Activated B cell treated with CpG ODN at 0.5 μM for 24 hours (primary cell): ENCODE measurements around the gene MAML2. TPM values are rescaled to one million over a fixed set of nuclear protein-coding genes. Genes with fewer than 3 reads are reported as not detected.

Experiments used
- ATAC-seq: fragments of 200-7000 bp; cut with Tn5 transposase; one replicate; pipeline ENCODE4 v1.10.0; 2021; ENCODE audit warnings: low read depth, mild to moderate bottlenecking, moderate library complexity
- CTCF ChIA-PET: fragments of 350-600 bp; sonication (Branson Sonifier 250); formaldehyde crosslinking; loops from one replicate; lab custom pipeline; 2021; ENCODE audit warnings: antibody characterized with exemption; lab: Charles Lee
- POLR2A ChIA-PET: fragments of 350-600 bp; sonication (Branson Sonifier 250); formaldehyde crosslinking; loops from one replicate; lab custom pipeline; 2021; ENCODE audit warnings: antibody characterized with exemption; lab: Charles Lee
- DNase-seq: peaks from one replicate; pipeline ENCODE4 v3.0.0; 2022
- H3K27ac Mint-ChIP-seq: one replicate; pipeline ENCODE4 v1.8.0; 2020; ENCODE audit warnings: mixed read lengths
- H3K27me3 Mint-ChIP-seq: one replicate; pipeline ENCODE4 v1.8.0; 2021; ENCODE audit warnings: mixed read lengths
- H3K36me3 Mint-ChIP-seq: one replicate; pipeline ENCODE4 v1.8.0; 2021; ENCODE audit warnings: low read depth, mixed read lengths
- H3K4me1 Mint-ChIP-seq: one replicate; pipeline ENCODE4 v1.8.0; 2021; ENCODE audit warnings: mixed read lengths
- H3K4me3 Mint-ChIP-seq: one replicate; pipeline ENCODE4 v1.8.0; 2020; ENCODE audit warnings: mild to moderate bottlenecking, mixed read lengths
- H3K9me3 Mint-ChIP-seq: one replicate; pipeline ENCODE4 v1.8.0; 2020; ENCODE audit warnings: mixed read lengths
- intact Hi-C: fragments of 100-400 bp; cut with micrococcal nuclease; formaldehyde crosslinking; loops from one replicate; pipeline ENCODE4 v1.15.1; 2024
- total RNA-seq: library from RNA; stranded (reverse); gene quantifications from 2 replicates; pipeline ENCODE4 v1.2.3, GENCODE V29; 2022
- TF ChIP-seq, protein P1 (sequence below): fragments of 200-600 bp; IDR thresholded peaks from one replicate; pipeline ENCODE4 v1.8.0; 2022; ENCODE audit warnings: antibody characterized with exemption, mild to moderate bottlenecking

Gene MAML2
- total RNA-seq, 1 donor from 2014 or later = 24.8 TPM

DNA sequence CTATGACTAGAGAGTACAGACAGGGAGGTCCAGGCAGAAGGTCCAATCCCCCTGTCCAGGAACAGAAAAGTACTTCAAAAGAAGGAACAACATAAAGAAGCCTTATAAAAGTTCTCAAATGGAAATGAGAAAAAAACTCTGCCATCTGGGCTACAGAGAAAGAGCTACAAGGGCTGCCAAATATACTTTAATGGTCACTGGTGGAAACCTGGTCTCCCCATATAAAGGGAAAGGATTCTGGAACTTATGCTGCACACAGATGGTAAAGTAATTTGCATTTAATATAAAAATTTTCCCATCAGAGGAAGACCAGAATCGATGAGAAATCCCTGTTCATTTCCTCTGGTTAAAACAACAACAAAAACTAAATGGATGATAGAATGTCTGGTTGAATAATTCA, 299.7 kb downstream of the MAML2 start:
- Mint-ChIP-seq H3K27me3 (no peaks in the 10 kb centered on the region), H3K4me1 (peaks cover 4% of the 10 kb centered on the region), H3K4me3 (no peak overlapping the region), H3K27ac (no peak overlapping the region), H3K9me3 (no peaks in the 10 kb centered on the region), H3K36me3 (peaks cover 9% of the 10 kb centered on the region)
- POLR2A ChIA-PET = interaction anchor here (0.7 kb wide), 1 partner anchor 110 kb away, joined by 8 read pairs; no protein-coding TSS in a partner anchor
- DNase-seq (no peak), ATAC-seq (no peak)
- TF ChIP-seq, protein P1, sequence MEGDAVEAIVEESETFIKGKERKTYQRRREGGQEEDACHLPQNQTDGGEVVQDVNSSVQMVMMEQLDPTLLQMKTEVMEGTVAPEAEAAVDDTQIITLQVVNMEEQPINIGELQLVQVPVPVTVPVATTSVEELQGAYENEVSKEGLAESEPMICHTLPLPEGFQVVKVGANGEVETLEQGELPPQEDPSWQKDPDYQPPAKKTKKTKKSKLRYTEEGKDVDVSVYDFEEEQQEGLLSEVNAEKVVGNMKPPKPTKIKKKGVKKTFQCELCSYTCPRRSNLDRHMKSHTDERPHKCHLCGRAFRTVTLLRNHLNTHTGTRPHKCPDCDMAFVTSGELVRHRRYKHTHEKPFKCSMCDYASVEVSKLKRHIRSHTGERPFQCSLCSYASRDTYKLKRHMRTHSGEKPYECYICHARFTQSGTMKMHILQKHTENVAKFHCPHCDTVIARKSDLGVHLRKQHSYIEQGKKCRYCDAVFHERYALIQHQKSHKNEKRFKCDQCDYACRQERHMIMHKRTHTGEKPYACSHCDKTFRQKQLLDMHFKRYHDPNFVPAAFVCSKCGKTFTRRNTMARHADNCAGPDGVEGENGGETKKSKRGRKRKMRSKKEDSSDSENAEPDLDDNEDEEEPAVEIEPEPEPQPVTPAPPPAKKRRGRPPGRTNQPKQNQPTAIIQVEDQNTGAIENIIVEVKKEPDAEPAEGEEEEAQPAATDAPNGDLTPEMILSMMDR = no peak
- intact Hi-C loops = no loop called here
- CTCF ChIA-PET = no interaction called here

- H3K27ac Mint-ChIP-seq = no peak overlapping the region
- H3K4me3 Mint-ChIP-seq = no peak overlapping the region
- no peaks in the 10 kb centered on the region for H3K4me1 Mint-ChIP-seq
Measured at GRCh38 chr11:96038046-96038445, 304.9 kb downstream of the MAML2 start.

DNA sequence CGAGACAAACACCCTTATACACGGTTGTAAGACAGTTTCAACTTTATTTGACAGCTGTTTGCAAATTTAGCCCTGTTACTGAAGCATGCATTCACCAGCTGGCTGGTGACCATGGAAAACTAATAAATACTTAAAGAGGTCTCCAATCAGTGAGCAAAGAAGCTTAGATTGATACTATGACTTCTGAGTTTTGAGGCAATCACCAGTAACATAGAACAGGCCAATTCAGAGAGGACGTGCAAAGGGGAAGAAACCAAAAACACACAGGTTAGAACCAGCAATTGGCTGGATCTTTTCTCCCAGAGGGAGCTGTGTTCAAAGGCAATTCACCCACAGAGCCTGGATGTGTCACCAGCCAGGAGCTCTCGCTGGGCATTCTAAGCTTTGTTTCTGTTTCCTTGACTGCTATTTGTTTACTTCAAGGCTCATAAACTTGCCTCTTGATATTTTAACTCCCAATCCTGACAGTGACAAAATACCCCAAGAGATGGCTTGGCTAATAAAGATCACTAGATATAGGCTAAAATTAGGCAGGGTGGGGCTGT, 305.5 kb downstream of the MAML2 start:
- intact Hi-C loops = no loop called here
- POLR2A ChIA-PET = no interaction called here
- no peak overlapping the region for H3K27ac Mint-ChIP-seq
- ATAC-seq (no peak), DNase-seq (no peak)
- CTCF ChIA-PET = no interaction called here
- no peaks in the 10 kb centered on the region for H3K9me3 Mint-ChIP-seq
- no peak overlapping the region for H3K4me3 Mint-ChIP-seq
- peaks cover 26% of the 10 kb centered on the region for H3K36me3 Mint-ChIP-seq
- H3K4me1 Mint-ChIP-seq = no peaks in the 10 kb centered on the region
- H3K27me3 Mint-ChIP-seq = no peaks in the 10 kb centered on the region
- TF ChIP-seq, protein P1 = no peak

More at GRCh38 chr11:96038046-96038445, 304.9 kb downstream of the MAML2 start:
- Mint-ChIP-seq H3K27me3 (no peaks in the 10 kb centered on the region), H3K9me3 (no peaks in the 10 kb centered on the region), H3K36me3 (peaks cover 26% of the 10 kb centered on the region)
- CTCF ChIA-PET = no interaction called here
- ATAC-seq (no peak), DNase-seq (no peak)
- intact Hi-C loops = no loop called here
- POLR2A ChIA-PET = no interaction called here
- TF ChIP-seq, protein P1 = no peak

GRCh38 chr11:96036863-96037262, 306.1 kb downstream of the MAML2 start:
- ATAC-seq (no peak), DNase-seq (no peak)
- ChIA-PET POLR2A (no interaction called here), CTCF (no interaction called here)
- Mint-ChIP-seq H3K9me3 (no peaks in the 10 kb centered on the region), H3K27me3 (no peaks in the 10 kb centered on the region), H3K27ac (no peak overlapping the region), H3K36me3 (peaks cover 23% of the 10 kb centered on the region), H3K4me3 (no peak overlapping the region), H3K4me1 (no peaks in the 10 kb centered on the region)
- intact Hi-C loops = no loop called here
- TF ChIP-seq, protein P1 = no peak

DNA sequence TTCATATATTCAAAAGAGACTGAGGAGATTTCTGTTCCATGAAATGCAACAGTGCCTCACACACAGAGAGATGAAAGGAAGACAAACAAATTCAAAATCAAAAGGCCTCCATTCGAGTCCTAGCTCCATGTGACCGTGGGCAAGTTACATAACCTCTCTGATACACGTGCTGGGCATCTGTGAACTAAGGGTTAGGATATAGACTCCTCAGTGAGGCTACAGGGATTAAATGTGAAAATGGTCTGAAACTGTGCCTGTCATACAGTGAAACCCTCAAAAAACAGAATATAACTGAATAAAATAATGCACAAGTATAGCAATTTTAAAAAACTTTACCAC, 307.3 kb downstream of the MAML2 start:
- Mint-ChIP-seq H3K4me1 (no peaks in the 10 kb centered on the region), H3K27ac (no peak overlapping the region), H3K27me3 (no peaks in the 10 kb centered on the region), H3K9me3 (no peaks in the 10 kb centered on the region), H3K4me3 (no peak overlapping the region), H3K36me3 (peaks cover 20% of the 10 kb centered on the region)
- TF ChIP-seq, protein P1 = no peak
- DNase-seq (no peak), ATAC-seq (no peak)
- ChIA-PET POLR2A (no interaction called here), CTCF (no interaction called here)
- intact Hi-C loops = loop anchor here (2.0 kb wide), 1 partner anchor 15 kb away; no protein-coding TSS in a partner anchor
